Left lobe of liver (tissue), 2 donors: ENCODE results near the gene YPEL5. TPM values are rescaled to one million over a fixed set of nuclear protein-coding genes. Genes with fewer than 3 reads are reported as not detected.
A peak's percentile ranks its signal among the peaks of the same experiment; 100 is the strongest.
"Not testable (repeated sequence)": the region's sequence is repeated elsewhere in the genome, so short reads cannot be mapped to it uniquely, and the experiment has no call there.

ENCODE experiments used
- ATAC-seq: fragments of 200-7000 bp; cut with Tn5 transposase; one replicate; pipeline ENCODE4 v1.9.1; 2020; ENCODE audit warnings: mild to moderate bottlenecking, moderate library complexity
- DNase-seq: peaks from one replicate; pipeline ENCODE4 v3.0.0-alpha.2; 2020; ENCODE audit warnings: low spot score
- total RNA-seq: library from RNA; stranded (reverse); gene quantifications from one replicate; pipeline ENCODE4 v1.2.1, GENCODE V29; 2021
- donor health status: DM: no; HTN: no; CAD: no; lungs with moderate emphysema.
- donor health status: DM: no; HTN: yes; CAD: no.

Gene YPEL5
- total RNA-seq: 33.5 TPM

- DNase-seq (peak; percentile 99), ATAC-seq (peak; percentile 92)
Measured at GRCh38 chr2:30146337-30147195, at the start of gene YPEL5. Gene YPEL5, plus strand, starts transcription at chr2:30147007. Its CDS starts 9,645 bp downstream, at chr2:30156652.

DNA sequence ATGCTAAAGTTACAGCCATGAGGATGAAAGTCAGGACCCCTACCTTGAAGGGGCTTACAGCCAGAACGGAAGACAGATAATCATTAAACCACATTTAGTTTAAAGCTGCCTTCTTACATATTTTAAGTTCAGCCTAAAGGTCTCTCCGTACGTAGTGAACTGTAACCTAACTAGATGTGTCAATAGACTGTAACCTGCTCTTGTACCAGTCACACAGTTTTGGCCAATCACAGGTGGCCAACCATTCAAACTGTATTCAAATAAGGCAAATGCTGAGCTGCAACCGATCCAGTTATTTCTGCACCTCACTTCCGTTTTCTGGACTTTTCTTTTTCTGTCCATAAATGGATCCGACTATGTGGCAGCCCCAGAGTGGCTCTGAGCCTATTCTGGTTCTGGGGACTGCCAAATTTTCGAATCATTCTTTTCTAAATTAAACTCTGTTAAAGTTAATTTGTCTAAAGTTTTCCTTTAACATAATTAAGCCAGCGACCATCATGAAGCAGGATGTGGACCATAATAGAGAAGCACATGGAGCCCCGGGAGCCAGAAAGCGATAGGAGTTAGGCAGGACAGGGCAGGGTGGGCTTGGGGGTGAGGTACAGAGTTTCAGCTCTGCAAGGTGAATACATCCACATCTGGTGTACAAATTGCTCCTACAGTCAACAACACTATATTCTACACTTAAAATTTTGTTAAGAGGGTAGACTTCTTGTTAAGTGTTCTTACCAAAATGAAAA lies 48.4 kb upstream of the YPEL5 start:
- DNase-seq: no peak
- ATAC-seq: peak; percentile 47

- not testable (repeated sequence) for ATAC-seq, DNase-seq
Measured at GRCh38 chr2:30099366-30099765, 47.4 kb upstream of the YPEL5 start.

- not testable (repeated sequence) for DNase-seq, ATAC-seq
Measured at GRCh38 chr2:30100691-30101090, 46.1 kb upstream of the YPEL5 start.

DNA sequence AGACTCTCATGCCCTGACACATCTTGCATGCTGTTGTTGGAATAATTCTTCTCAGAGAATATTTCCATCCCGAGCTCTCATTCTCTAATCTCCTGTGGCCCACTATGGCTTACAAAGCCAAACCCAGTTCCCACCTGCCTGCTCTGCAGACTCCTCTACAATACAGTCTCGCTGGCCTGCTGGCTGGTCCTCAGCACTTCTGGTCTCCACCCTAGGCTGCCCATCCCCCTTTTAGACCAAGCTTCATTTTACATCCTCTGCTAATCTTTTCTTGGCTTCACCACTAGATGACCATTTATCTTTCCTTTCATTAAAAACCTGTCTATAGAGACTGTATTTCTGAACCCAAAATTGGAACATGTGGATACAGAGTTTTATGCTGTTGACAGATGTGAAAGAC lies 42.5 kb upstream of the YPEL5 start:
- ATAC-seq (no peak), DNase-seq (no peak)

DNA sequence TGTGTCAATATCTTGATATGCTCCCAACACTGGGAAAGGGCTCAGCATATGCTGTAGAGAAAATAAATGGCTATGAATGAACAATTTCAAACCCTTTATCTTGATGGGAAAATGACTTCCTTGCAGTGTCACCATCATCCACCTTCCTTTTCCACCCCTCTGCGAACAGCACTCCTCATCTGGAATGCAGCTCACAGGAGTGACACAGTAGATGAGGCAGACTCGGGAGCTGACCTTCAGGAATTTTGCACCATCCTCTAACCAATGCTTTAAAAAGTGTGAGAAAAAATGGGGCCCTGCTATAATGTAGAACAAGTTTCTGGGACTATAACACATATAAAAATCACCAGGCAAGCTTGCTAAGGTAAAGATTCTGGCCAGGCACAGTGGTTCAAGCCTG lies 41.3 kb upstream of the YPEL5 start:
- no peak for ATAC-seq
- DNase-seq: no peak

GRCh38 chr2:30106543-30106942 lies 40.3 kb upstream of the YPEL5 start:
- DNase-seq: no peak
- no peak for ATAC-seq

DNA sequence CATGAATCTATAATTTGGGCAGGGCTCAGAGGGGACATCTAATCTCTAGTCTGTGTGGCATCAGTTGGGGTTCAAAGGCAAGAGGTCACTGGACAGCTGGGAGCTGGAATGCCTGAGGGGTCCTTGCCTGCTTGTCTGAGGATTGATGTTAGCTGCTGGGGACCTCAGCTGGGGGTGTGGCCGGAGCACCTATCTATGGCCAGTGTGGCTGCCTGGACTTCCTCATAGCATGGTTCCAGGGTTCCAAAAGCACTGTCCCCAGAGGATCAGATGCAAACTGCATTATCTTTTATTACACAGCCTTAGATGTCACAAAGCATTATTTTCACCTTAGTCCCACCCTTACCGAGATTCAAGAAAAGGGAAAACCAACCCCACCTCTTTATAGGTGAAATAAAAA lies 38.6 kb upstream of the YPEL5 start:
- no peak for DNase-seq
- ATAC-seq: no peak

DNA sequence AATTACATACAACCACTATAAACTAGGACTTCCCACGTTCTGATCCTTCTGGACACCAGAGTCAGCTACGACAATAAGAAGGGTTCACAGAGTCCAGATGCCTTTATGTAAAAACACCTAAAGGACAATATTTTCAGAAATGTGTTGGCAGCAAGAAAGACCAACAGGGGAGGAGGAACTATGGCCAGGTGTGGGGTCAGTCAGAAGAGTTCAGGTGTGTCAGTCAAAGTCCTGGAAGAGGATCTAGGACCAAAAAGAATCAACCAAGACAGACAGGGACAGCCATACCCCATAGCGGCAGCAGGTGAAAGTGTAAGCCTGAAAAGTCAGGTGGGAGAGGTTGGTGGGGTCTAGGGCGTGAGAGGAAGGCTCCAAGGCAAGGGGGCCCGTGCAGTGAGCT lies 38.0 kb upstream of the YPEL5 start:
- no peak for ATAC-seq
- no peak for DNase-seq

- DNase-seq (no peak), ATAC-seq (no peak)
Measured at GRCh38 chr2:30109856-30110255, 37.0 kb upstream of the YPEL5 start.

DNA sequence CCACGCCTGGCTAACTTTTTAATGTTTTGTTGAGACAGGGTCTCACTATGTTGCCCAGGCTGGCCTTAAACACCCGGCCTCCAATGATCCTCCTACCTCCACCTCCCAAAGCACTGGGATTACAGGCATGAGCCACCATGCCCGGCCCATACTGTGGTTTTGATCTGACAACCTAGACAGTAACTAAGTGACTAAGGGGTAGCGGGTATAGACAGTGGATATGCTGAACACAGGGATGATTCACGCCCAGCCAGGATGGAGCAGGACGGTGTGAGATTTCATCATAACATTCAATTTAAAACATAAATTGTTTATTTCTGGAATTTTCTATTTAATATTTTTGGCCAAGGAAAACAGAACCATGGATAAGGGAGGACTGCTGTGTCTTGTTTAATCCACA lies 36.0 kb upstream of the YPEL5 start:
- DNase-seq (no peak), ATAC-seq (no peak)

GRCh38 chr2:30111186-30111585 lies 35.6 kb upstream of the YPEL5 start:
- not testable (repeated sequence) for DNase-seq, ATAC-seq

DNA sequence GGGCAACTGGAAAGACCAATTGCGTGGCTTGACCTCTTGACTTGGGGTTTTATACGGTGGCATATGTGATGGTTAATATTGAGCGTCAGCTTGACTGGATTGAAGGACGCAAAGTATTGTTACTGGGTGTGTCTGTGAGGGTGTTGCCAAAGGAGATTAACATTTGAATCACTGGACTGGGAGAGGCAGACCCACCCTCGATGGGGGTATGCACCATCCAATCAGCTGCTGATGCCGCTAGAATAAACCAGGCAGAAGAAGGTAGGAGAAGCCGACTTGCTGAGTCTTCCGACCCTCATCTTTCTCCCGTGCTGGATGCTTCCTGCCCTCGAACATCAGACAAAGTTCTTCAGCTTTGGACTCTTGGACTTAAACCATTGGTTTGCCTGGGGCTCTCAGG lies 34.2 kb upstream of the YPEL5 start:
- DNase-seq (no peak), ATAC-seq (no peak)

GRCh38 chr2:30113617-30114293 lies 33.1 kb upstream of the YPEL5 start:
- no peak for DNase-seq
- peak; percentile 67 for ATAC-seq

DNA sequence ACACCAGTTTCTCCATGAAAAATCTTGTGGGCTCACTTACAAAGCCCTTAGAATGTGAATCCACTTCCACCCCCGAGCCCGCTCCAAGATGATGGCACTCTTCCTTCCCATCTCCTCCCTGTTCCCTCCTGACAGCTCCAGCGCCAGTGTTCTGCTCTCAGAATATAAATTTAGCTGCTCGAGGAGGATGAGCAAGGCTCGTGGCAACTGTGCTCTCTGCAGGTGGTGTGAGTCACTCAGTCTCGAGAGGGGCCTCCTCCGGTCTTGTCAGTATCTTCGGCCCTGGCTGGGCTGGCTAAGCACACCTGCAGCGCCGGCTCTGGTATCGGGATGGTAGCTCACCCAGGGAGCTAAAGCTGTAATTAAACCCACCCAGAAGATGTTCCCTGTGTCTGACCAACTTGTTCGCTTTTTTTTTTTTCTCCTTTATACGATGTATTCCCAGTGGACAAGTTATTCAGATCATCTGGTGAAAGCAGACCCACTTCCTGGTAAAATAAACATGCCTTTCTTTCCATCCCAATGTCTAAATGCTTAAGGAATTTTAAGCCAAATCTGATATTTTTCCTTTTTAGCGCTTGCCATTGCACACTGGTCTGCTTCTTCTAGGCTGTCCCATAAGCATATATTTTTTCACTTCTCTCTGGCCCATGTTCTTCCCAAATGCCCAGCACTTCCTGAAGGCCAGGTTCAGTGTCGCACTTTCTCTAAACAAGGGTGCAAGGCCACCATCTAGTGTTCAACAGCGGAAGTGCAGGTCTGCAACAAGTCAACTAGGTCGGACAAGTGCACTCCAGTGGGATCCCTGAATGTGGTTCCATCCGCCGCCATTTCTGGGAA lies 31.4 kb upstream of the YPEL5 start:
- peak; percentile 78 for DNase-seq
- peak; percentile 98 for ATAC-seq

- peak; percentile 10 for ATAC-seq
Measured at GRCh38 chr2:30115981-30116285, 30.9 kb upstream of the YPEL5 start.

GRCh38 chr2:30122362-30122761 lies 24.4 kb upstream of the YPEL5 start:
- no peak for ATAC-seq
- DNase-seq: no peak

More at GRCh38 chr2:30115981-30116285, 30.9 kb upstream of the YPEL5 start:
- DNase-seq: no peak

DNA sequence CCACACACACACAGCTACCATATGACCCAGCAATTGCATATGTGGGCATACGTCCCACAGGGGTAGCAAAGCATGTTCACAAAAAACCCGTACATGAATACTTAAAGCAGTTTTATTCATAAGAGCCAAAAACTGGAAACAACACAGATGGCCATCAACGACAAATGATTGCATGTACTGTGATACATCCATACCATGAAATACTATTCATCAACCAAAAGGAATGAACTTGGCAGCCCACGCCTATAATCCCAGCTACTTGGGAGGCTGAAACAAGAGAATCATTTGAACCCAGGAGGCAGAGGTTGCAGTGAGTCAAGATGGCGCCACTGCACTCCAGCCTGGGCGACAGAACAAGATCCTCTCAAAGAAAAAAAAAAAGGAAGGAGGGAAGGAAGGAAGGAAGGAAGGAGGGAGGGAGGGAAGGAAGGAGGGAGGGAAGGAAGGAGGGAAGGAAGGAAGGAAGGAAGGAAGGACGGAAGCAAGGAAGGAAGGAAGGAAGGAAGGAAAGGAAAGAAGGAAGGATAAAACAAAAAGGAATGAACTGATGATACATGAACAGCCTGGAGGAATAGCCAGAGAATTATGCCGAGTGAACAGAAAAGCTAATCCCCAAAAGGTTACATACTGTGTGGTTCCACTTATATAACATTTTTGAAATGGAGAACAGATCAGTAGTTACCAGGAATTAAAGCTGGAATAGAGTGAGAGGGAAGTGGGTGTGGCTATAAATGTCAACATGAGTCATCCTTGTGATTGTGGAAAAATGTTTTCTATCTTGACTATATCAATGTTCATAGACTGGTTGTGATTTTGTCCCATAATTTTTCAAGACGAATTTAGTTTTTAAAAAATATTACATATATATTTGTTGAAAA lies 19.6 kb upstream of the YPEL5 start:
- ATAC-seq (no peak), DNase-seq (no peak)

- DNase-seq: no peak
Measured at GRCh38 chr2:30134582-30134981, 12.2 kb upstream of the YPEL5 start.

DNA sequence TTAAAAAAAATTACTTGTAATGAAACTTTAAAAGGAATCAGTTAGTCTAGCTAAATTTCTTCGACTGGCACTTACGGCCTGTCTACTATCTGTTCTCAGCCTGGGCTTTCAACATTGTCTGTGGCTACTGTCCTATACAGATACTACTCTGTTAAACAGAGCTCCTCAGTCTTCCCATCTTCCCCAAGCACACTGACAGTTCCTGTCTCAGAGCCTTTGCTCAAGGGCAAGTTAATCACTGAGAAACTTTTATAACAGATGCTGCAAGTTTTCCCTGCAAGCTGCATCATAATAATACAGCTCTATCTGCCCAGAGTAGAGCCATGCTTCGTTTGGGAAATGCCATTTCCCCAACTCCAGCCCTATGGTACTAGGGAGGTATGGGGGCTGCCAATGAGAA lies 11.3 kb upstream of the YPEL5 start:
- ATAC-seq (no peak), DNase-seq (no peak)

More at GRCh38 chr2:30134582-30134981, 12.2 kb upstream of the YPEL5 start:
- no peak for ATAC-seq
